IgD-negative memory B cell (primary cell): ENCODE measurements around the gene NDUFA11. TPM values are rescaled to one million over a fixed set of nuclear protein-coding genes. Genes with fewer than 3 reads are reported as not detected.

ENCODE experiments used
- H3K27ac Mint-ChIP-seq, 3 donors: one replicate each; pipeline ENCODE4 v1.8.0; 2020 to 2022; ENCODE audit warnings: mild to moderate bottlenecking in 3 of 3, mixed read lengths in 3 of 3, moderate library complexity in 1 of 3
- H3K27me3 Mint-ChIP-seq: one replicate; pipeline ENCODE4 v1.8.0; 2021; ENCODE audit warnings: mixed read lengths
- H3K36me3 Mint-ChIP-seq: one replicate; pipeline ENCODE4 v1.8.0; 2020; ENCODE audit warnings: mild to moderate bottlenecking, mixed read lengths
- H3K4me1 Mint-ChIP-seq, 3 donors: one replicate each; pipeline ENCODE4 v1.8.0; 2020 to 2022; ENCODE audit warnings: mixed read lengths in 3 of 3, mild to moderate bottlenecking in 1 of 3
- H3K4me3 Mint-ChIP-seq, 4 donors: one replicate each; pipeline ENCODE4 v1.8.0; 2020 to 2022; ENCODE audit warnings: mild to moderate bottlenecking in 4 of 4, mixed read lengths in 4 of 4, moderate library complexity in 3 of 4
- H3K9me3 Mint-ChIP-seq, 3 donors: one replicate each; pipeline ENCODE4 v1.8.0; 2020 to 2021; ENCODE audit warnings: mixed read lengths in 3 of 3, mild to moderate bottlenecking in 1 of 3
- polyA plus RNA-seq: library from polyadenylated mRNA; unstranded; fragments of 300-500 nt; fragmentation: Illumina TruSeq; gene quantifications from one replicate; pipeline ENCODE4 v1.2.3, GENCODE V29; 2021

The NDUFA11 gene
- 371 TPM for polyA plus RNA-seq

DNA sequence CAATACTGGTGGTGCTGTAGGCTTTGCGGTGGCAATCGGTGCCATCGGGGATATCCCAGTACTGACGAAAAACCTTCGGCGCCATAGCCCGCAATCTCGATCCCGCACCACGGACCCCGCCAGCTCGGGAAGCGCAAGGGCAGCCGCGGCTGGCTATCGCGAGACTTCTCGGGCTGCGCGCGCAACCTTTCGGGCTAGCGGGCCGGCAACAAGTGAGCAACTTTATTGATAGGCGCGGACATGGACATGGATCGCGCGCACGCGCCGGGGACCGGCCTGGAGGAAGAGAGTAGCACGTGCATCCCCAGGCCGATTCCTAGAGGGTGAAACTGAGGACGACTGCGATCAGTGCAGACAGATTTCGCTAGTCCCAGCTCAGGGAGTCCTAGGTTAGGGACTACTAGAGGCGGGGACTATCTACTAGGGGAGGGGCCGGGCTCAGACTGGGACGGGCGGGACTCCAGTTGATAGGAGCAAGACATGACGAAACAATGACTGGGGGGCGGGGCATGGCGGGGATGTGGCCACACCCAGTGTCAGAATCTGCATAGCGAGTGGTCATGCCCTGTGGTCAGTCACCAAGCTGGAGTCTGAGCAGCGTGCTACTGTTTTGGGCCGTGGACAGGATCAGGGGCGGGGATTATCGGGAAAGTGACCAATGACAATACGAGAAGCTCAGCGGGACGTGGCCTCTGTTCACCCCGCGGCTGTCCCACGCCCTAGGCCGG lies at the start of gene NDUFA11:
Gene NDUFA11, minus strand, starts transcription at position 167 of the 728 bp plus-strand sequence. Its CDS starts 82 bp downstream, at position 85.
- peaks cover 0 to 20% (median 20%) of the 10 kb centered on the region in 3 donors for H3K4me1 Mint-ChIP-seq

DNA sequence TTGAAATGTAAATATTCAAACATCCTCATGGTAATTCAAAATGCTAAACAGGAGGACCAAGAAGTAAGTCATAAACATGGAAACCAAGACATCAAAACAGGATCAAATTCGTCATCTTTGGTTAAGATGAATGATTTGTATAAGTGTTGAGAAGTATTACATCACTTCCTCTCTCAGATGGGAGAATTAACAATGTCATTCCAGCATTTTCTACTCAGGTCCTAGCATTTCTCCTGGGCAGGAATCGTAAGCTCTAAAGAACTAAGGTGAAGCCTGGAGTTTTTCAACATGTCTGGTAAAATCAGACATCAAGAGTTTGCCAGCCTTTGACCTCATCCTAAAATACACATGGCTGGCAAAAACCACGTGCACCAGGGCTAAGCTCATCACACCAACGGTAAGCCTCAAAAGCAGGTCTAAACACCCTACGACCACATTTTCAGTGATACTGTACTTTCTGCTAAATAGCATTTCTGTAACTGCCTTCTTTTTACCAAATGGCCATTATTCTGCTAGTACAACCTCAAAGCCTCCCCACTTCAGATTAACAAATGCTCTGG lies 49.5 kb upstream of the NDUFA11 start:
- Mint-ChIP-seq H3K27me3 (no peaks in the 10 kb centered on the region), H3K9me3 (no peaks in the 10 kb centered on the region), H3K4me1 (peaks cover 50 to 68% (median 57%) of the 10 kb centered on the region in 3 donors), H3K27ac (peak overlapping the region; percentile 29 to 78 (median 71)), H3K36me3 (peaks cover 4% of the 10 kb centered on the region), H3K4me3 (peak overlapping the region in 2 of 4 donors; percentile 6 to 26)

More for the DNA sequence above, at the start of gene NDUFA11:
- H3K36me3 Mint-ChIP-seq = no peaks in the 10 kb centered on the region
- H3K4me3 Mint-ChIP-seq = peak within 1 kb of the TSS; percentile 85 to 99 (median 94)
- H3K9me3 Mint-ChIP-seq = no peaks in the 10 kb centered on the region
- H3K27me3 Mint-ChIP-seq = no peaks in the 10 kb centered on the region
- peak within 1 kb of the TSS; percentile 87 to 99 (median 98) for H3K27ac Mint-ChIP-seq

DNA sequence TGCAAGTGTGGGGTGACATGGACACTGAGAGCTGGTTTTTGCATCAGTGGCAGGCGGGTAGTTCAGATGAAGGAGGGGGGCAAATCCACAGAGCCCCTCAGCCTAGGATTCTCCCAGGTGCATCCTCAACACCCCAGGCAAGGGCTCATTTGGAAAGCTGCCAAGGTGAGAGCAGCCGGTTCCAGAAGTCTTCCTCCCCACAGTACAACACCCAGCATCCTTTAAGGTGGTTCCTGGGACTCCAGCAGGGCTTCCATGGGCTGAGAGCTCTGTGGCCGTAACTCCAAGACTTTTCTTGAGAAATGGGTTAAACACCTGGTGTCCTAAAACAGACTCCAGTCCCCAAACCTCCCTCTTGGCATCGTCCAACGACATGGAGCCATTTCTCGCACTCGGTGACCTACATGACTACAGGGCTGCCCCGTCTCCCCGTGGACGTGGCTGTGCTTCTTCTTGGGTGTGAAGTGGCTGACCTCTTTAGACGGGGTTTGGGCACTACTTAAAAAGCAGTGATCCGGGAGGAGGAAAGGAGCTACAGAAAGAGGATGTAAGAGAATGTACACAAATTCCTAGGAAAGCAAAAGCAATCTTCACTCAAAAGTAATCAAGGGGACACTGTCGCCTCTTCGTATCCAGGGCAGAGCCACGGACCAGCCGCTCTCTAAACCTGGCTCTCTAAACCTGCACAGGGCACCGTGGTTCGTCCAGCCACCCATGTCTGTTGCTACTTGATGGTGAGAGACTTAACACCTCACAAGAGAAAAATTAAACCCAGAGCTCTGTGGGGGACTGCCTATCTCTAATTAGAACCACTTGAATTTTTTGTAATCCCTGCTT lies 48.8 kb upstream of the NDUFA11 start:
- Mint-ChIP-seq H3K36me3 (peaks cover 5% of the 10 kb centered on the region), H3K9me3 (no peaks in the 10 kb centered on the region), H3K4me1 (peaks cover 43 to 65% (median 52%) of the 10 kb centered on the region in 3 donors), H3K4me3 (peak overlapping the region in 1 of 4 donors; percentile 17), H3K27ac (peak overlapping the region; percentile 29 to 78 (median 71)), H3K27me3 (no peaks in the 10 kb centered on the region)

GRCh38 chr19:5951338-5951861 lies 47.8 kb upstream of the NDUFA11 start:
- Mint-ChIP-seq H3K27ac (peak overlapping the region in 2 of 3 donors; percentile 19 to 89), H3K36me3 (peaks cover 5% of the 10 kb centered on the region), H3K4me3 (peak overlapping the region in 2 of 4 donors; percentile 64 to 65), H3K4me1 (peaks cover 43 to 61% (median 49%) of the 10 kb centered on the region in 3 donors), H3K27me3 (no peaks in the 10 kb centered on the region), H3K9me3 (no peaks in the 10 kb centered on the region)

GRCh38 chr19:5950741-5951140 lies 47.2 kb upstream of the NDUFA11 start:
- H3K27me3 Mint-ChIP-seq = no peaks in the 10 kb centered on the region
- H3K9me3 Mint-ChIP-seq = no peaks in the 10 kb centered on the region
- peak overlapping the region in 1 of 3 donors; percentile 19 for H3K27ac Mint-ChIP-seq
- H3K36me3 Mint-ChIP-seq = peaks cover 5% of the 10 kb centered on the region
- H3K4me1 Mint-ChIP-seq = peaks cover 39 to 57% (median 46%) of the 10 kb centered on the region in 3 donors
- H3K4me3 Mint-ChIP-seq = no peak overlapping the region

DNA sequence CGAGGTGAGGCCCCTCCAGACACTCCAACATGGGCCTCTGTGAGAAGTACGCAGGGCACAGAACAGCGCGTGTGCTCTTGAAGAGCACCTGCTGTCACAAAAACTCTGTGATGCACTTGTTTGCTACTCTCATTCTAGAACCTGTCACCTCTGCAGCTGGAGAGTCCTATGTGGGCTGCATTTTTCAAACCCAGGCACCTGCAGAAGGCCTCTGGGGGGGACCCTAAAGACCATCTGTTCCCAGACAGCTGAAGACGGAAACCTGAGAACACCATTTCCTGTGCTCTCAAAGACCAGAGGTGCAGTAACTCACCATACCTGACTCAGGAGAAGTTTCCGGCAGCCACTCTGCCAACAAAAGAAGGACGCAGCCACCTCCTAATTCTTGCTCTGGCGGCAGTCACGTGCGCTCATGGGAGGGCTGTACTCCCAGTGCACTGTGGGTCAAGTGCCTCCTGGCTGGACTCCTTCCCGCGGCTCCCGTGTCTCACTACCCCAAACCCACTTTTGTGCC lies 46.3 kb upstream of the NDUFA11 start:
- peaks cover 41 to 58% (median 48%) of the 10 kb centered on the region in 3 donors for H3K4me1 Mint-ChIP-seq
- H3K27ac Mint-ChIP-seq = no peak overlapping the region
- peaks cover 2% of the 10 kb centered on the region for H3K36me3 Mint-ChIP-seq
- H3K9me3 Mint-ChIP-seq = no peaks in the 10 kb centered on the region
- H3K4me3 Mint-ChIP-seq = peak overlapping the region in 1 of 4 donors; percentile 3
- no peaks in the 10 kb centered on the region for H3K27me3 Mint-ChIP-seq

DNA sequence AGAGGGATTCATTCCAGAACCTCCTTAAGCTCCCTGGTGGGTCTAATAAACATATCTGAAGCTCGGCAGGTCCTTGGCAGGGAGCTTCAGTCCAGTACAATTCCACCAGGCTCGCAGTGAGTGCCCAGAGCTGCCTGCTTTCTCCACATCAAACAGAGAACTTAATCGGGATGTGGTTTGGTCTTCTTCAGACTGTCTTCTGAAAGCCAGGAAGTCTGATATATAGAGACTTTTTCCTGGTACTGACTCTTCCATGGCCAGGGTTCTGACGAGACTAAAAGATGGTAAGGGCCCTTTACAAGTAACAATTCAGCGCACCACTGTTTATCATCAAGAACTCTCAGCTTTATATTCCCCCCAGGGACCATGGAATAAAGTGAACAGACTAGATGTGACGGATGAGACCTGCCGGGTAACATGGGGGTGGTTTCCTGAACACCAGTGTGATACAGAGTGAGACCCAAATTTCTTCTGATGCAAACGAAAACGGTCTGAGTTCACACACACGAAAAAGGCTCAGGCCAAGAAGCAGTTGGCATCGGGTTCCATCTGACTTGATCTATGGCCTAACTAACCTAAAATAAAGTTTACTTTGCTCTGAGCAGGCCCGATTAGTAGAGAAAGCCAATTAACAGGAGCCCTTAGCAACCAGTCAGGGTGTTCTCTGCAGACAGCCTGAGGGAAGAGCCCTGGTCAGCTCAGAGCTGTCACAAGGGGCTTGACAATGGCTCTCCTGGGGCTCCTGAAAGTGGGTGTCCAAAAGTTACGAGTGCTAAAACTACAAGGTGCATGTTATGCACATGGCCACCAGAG lies 45.4 kb upstream of the NDUFA11 start:
- H3K36me3 Mint-ChIP-seq = peaks cover 2% of the 10 kb centered on the region
- no peaks in the 10 kb centered on the region for H3K27me3 Mint-ChIP-seq
- peak overlapping the region in 1 of 3 donors; percentile 50 for H3K27ac Mint-ChIP-seq
- peaks cover 35 to 54% (median 41%) of the 10 kb centered on the region in 3 donors for H3K4me1 Mint-ChIP-seq
- no peaks in the 10 kb centered on the region for H3K9me3 Mint-ChIP-seq
- H3K4me3 Mint-ChIP-seq = no peak overlapping the region

DNA sequence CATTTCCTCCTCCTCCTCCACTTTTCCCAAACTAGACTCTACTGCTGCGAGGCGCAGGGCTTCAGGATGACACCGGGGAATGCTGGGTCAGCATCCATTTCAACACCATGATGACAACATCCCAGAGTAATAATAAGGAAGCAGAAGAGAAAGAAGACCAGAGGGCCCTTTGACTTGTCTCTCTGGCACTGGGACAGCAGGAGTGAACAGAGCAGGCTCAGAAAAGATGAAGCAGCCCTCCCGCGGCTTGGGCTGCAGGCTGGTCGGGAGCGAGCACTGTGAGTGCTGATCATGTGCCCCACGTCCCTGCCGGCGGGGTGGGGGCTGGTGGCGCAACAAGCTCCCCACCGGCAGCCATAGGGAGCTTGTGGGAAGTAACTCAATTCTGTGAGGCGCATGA lies 43.8 kb upstream of the NDUFA11 start:
- Mint-ChIP-seq H3K4me3 (no peak overlapping the region), H3K36me3 (peaks cover 2% of the 10 kb centered on the region), H3K4me1 (peaks cover 21 to 40% (median 29%) of the 10 kb centered on the region in 3 donors), H3K27ac (no peak overlapping the region), H3K27me3 (no peaks in the 10 kb centered on the region), H3K9me3 (no peaks in the 10 kb centered on the region)

DNA sequence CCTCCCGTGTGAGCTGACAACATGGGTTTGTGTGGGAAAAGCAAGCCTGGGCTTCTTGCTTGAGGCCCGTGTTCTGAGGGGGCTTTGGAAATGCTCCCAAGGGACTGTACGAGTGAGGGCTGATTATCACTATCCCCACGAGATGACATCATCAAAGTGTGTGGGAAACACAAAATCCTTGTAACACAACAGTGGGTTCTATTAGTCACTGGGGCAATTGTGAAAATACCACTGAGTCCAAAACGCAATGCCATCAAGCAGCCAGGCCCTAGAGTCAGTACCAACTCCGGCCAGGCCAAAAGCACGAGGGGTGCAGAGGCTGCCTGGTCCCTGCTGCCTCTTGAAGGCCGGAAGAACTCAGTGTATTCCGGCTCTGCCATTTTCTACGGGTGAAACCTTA lies 40.0 kb upstream of the NDUFA11 start:
- Mint-ChIP-seq H3K27ac (no peak overlapping the region), H3K9me3 (no peaks in the 10 kb centered on the region), H3K4me1 (peaks cover 4 to 12% (median 6%) of the 10 kb centered on the region in 3 donors), H3K4me3 (no peak overlapping the region), H3K36me3 (peaks cover 2% of the 10 kb centered on the region), H3K27me3 (no peaks in the 10 kb centered on the region)

GRCh38 chr19:5943045-5943444 lies 39.5 kb upstream of the NDUFA11 start:
- Mint-ChIP-seq H3K9me3 (no peaks in the 10 kb centered on the region), H3K27ac (no peak overlapping the region), H3K4me3 (no peak overlapping the region), H3K36me3 (peaks cover 2% of the 10 kb centered on the region), H3K27me3 (no peaks in the 10 kb centered on the region), H3K4me1 (peaks cover 3 to 11% (median 6%) of the 10 kb centered on the region in 3 donors)

DNA sequence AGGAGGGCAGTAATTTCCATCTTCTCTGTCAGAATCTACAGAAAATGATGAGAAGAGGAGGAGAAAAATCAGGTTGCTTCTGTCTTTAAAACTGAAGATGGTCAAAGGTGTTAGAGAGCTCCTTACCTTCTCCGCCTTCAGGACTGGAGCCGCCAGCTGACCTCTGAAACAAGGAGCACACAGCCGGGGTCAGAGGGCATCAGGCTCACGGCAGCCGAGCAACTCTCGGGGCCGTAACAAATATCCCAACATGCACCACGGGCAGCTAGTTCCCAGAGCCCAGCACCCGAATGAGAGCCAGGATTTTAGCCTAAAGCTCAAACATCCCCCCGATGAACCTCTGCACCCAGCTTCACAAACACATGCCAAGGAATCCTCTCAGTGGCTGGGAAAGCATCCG lies 38.1 kb upstream of the NDUFA11 start:
- Mint-ChIP-seq H3K27me3 (no peaks in the 10 kb centered on the region), H3K27ac (peak overlapping the region in 1 of 3 donors; percentile 51), H3K4me3 (no peak overlapping the region)

DNA sequence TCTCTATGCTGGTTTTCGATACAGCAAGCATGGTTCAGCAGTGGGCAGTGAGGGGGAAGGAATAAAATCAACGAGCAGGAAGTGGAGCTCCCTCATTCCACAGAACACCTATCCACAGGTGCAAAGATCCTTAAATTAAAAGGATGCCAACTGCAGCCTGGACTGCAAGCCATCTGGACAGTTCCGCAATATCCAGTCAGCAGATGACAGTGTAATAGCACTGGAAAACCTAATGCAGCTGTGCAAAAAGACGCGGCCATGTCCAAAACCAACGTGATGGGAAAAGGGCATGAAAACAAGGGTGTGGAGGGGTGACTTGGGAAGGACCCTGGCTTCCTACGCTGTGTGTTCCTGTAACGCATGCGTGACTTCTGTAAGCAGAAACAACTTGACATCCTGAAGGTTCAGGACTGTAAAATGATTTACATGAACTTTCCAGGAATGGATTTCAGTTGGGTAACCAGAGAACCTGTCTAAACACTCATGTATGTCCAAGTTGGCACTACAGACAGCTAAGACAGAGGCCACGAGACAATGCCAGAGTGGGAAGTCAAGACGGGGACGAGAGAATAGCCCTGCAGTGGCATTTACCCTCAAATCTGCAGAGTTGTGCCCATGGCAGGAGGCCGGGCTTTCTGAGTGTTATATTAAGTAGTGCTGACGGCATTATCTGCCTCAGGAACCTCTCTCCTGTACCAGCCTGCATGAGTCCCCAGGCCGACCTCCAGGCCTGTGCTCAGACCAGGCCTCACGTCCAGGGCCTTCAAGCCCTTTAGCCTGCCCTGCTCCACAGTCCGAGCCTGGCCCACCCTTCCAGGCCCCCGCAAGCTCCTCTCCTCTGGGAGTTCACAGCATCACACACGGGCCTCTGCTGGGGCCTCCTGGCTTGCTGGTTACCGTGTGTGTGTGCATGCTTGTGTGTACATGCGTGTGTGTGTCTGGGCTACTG lies 36.9 kb upstream of the NDUFA11 start:
- Mint-ChIP-seq H3K27ac (no peak overlapping the region), H3K4me3 (no peak overlapping the region), H3K9me3 (no peaks in the 10 kb centered on the region), H3K4me1 (peaks cover 0 to 5% (median 4%) of the 10 kb centered on the region in 3 donors), H3K27me3 (no peaks in the 10 kb centered on the region), H3K36me3 (no peaks in the 10 kb centered on the region)

More for the DNA sequence above, 38.1 kb upstream of the NDUFA11 start:
- Mint-ChIP-seq H3K36me3 (no peaks in the 10 kb centered on the region), H3K4me1 (peaks cover 3 to 9% (median 6%) of the 10 kb centered on the region in 3 donors), H3K9me3 (no peaks in the 10 kb centered on the region)

- Mint-ChIP-seq H3K4me1 (peaks cover 0 to 2% (median 0%) of the 10 kb centered on the region in 3 donors), H3K27me3 (no peaks in the 10 kb centered on the region), H3K4me3 (no peak overlapping the region), H3K27ac (peak overlapping the region in 1 of 3 donors; percentile 29), H3K36me3 (no peaks in the 10 kb centered on the region), H3K9me3 (no peaks in the 10 kb centered on the region)
These were observed 34.0 kb upstream of the NDUFA11 start for GRCh38 chr19:5937550-5937949.
